HEK293 (cell line): ENCODE measurements around the gene EPHX1.
A peak's percentile ranks its signal among the peaks of the same experiment; 100 is the strongest.

Source experiments
- CTCF ChIA-PET: fragments of 350-600 bp; formaldehyde crosslinking; extraction: SDS; loops from one replicate; lab custom pipeline; 2021; ENCODE audit warnings: antibody characterized with exemption; lab: Yijun Ruan, JAX
- POLR2A ChIA-PET: fragments of 300-600 bp; formaldehyde crosslinking; extraction: SDS; loops from one replicate; lab custom pipeline; 2020; ENCODE audit warnings: antibody characterized with exemption, inconsistent platforms; lab: Yijun Ruan, JAX
- H3K27ac ChIP-seq: fragments of 200-500 bp; sonication (Bioruptor generic); 2 replicates; pipeline ENCODE4 v1.5.1; 2014; ENCODE audit warnings: low read depth, low read length, control low read depth, inconsistent platforms; ENCODE audit errors: extremely low read depth
- H3K36me3 ChIP-seq, 2 experiments: fragments of 200-500 bp in 1 of 2; sonication (Bioruptor generic) in 1 of 2; 1 replicate in 1 of 2; 2 replicates in 1 of 2; pipeline ENCODE4 v1.5.1; 2014 to 2017; ENCODE audit warnings: inconsistent platforms in 2 of 2, low read length in 2 of 2; ENCODE audit not compliant: control insufficient read depth in 2 of 2, insufficient read depth in 1 of 2
- H3K4me1 ChIP-seq: fragments of 200-500 bp; sonication (Bioruptor generic); 2 replicates; pipeline ENCODE4 v1.5.1; 2014; ENCODE audit warnings: mild to moderate bottlenecking, low read length, inconsistent platforms; ENCODE audit not compliant: control insufficient read depth, insufficient read depth
- H3K4me3 ChIP-seq: 2 replicates; pipeline ENCODE4 v1.5.1; 2011; ENCODE audit warnings: low read depth, mild to moderate bottlenecking, control low read depth, low read length, moderate library complexity
- H3K9me3 ChIP-seq: fragments of 200-500 bp; sonication (Bioruptor generic); 2 replicates; pipeline ENCODE4 v1.5.1; 2014; ENCODE audit warnings: low read depth, low read length, inconsistent platforms; ENCODE audit not compliant: control insufficient read depth, insufficient read depth
- TSHZ1 ChIP-seq: fragments of 450-650 bp; formaldehyde crosslinking; IDR thresholded peaks from 2 replicates; pipeline ENCODE4 v1.5.1; 2016; ENCODE audit warnings: missing biosample characterization, missing genetic modification characterization, borderline replicate concordance
- ZNF121 ChIP-seq: fragments of 450-650 bp; formaldehyde crosslinking; IDR thresholded peaks from 2 replicates; pipeline ENCODE4 v1.5.1; 2016; ENCODE audit warnings: missing biosample characterization, missing genetic modification characterization
- ZNF132 ChIP-seq: fragments of 450-650 bp; formaldehyde crosslinking; IDR thresholded peaks from 2 replicates; pipeline ENCODE4 v1.5.1; 2017; ENCODE audit warnings: missing biosample characterization, missing genetic modification characterization, borderline replicate concordance
- ZNF26 ChIP-seq: fragments of 450-650 bp; formaldehyde crosslinking; IDR thresholded peaks from 2 replicates; pipeline ENCODE4 v1.5.1; 2016; ENCODE audit warnings: missing biosample characterization, missing genetic modification characterization
- ZNF664 ChIP-seq: fragments of 450-650 bp; formaldehyde crosslinking; IDR thresholded peaks from 2 replicates; pipeline ENCODE4 v1.5.1; 2016; ENCODE audit warnings: missing biosample characterization, missing genetic modification characterization
- ZNF777 ChIP-seq: fragments of 450-650 bp; formaldehyde crosslinking; IDR thresholded peaks from 2 replicates; pipeline ENCODE4 v1.5.1; 2017; ENCODE audit warnings: missing biosample characterization, missing genetic modification characterization, borderline replicate concordance

The EPHX1 gene

GRCh38 chr1:225892307-225892706, 82.4 kb downstream of the EPHX1 start:
- Histone ChIP-seq H3K36me3 (no peaks in the 10 kb centered on the region), H3K4me3 (no peak overlapping the region), H3K9me3 (no peaks in the 10 kb centered on the region), H3K27ac (no peak overlapping the region), H3K4me1 (no peaks in the 10 kb centered on the region; the same call in 1 of the 2 replicates)
- TF ChIP-seq TSHZ1 (tag by site-specific recombination) (no peak), ZNF777 (tag by site-specific recombination) (no peak), ZNF132 (tag by site-specific recombination) (no peak), ZNF664 (tag by site-specific recombination) (peak; percentile 77; the same call in 1 of the 2 replicates), ZNF121 (tag by site-specific recombination) (peak; percentile 76), ZNF26 (no peak)
- ChIA-PET POLR2A (interaction anchor here (2.1 kb wide), 1 partner anchor 10 kb away, joined by 9 read pairs; the partner anchor contains the start of gene TMEM63A), CTCF (interaction anchor here (0.6 to 1.1 kb wide), 2 partner anchors 132 to 418 kb away, joined by 3 to 4 read pairs; no protein-coding TSS in a partner anchor)
